ENCODE results near the gene CREB5. TPM values are rescaled to one million over a fixed set of nuclear protein-coding genes. Genes with fewer than 3 reads are reported as not detected.

The CREB5 gene
- total and polyA plus RNA-seq, 2 experiments from 2014 or later, result 2.4 to 4.4 TPM

DNA sequence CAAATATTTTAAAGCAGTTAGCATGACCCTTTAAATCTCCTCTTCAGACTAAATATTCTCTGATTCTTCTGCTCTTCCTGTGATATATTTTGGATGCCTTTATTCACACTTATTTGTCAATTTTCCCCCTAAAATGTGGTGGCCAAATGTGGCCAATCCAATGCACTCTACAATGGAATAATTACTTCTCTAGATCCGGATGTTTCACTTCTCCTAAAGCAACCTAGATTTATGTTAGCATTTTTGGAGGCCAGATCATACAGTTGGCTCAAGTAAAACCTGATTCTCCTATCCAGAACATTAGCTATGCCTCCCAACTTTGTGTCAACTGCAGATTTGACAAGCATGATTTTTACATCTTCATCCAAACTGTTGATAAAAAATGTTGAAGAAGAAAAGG lies 153.7 kb downstream of the CREB5 start:
- Histone ChIP-seq H3K9me2 (ENCODE audit: insufficient read depth) (peaks cover 9% of the 10 kb centered on the region; the same call in 1 of the 2 replicates), H2AFZ (no peak overlapping the region), H3F3A (replicated peaks; ENCODE audit: low read depth) (no peaks in the 10 kb centered on the region), H3K36me3 (ENCODE audit: insufficient read depth) (no peaks in the 10 kb centered on the region), H3K4me3 (no peak overlapping the region), H3K79me2 (replicated peaks; ENCODE audit: insufficient read depth) (no peaks in the 10 kb centered on the region), H3K27ac (ENCODE audit: low read depth) (no peak overlapping the region), H4K20me1 (replicated peaks; ENCODE audit: insufficient read depth) (no peaks in the 10 kb centered on the region), H3K27me3 (ENCODE audit: insufficient read depth) (no peaks in the 10 kb centered on the region), H3K4me1 (ENCODE audit: insufficient read depth) (no peaks in the 10 kb centered on the region), H3K4me2 (no peak overlapping the region)
- no peak for ATAC-seq
- H3K4me3 Mint-ChIP-seq, result no peak overlapping the region
- H3K27me3 Mint-ChIP-seq (ENCODE audit: insufficient read depth, low read depth, poor library complexity), result peaks cover 1% of the 10 kb centered on the region
- peaks cover 4% of the 10 kb centered on the region for H3K4me1 Mint-ChIP-seq
- no peak for DNase-seq (ENCODE audit: low spot score)
- TF ChIP-seq ZNF331 (CRISPR knock-in tag; IDR thresholded peaks at IDR 0.05; ENCODE audit: low read depth) (no peak), JUNB (IDR thresholded peaks at IDR 0.05; ENCODE audit: unreplicated experiment) (no peak), CREB1 (CRISPR knock-in tag; IDR thresholded peaks at IDR 0.05; ENCODE audit: low read depth) (no peak), ZNF462 (CRISPR knock-in tag; IDR thresholded peaks at IDR 0.05) (no peak), EZH2phosphoT487 (IDR thresholded peaks at IDR 0.05; ENCODE audit: unreplicated experiment) (no peak), STAT1 (IDR thresholded peaks at IDR 0.05; ENCODE audit: unreplicated experiment) (no peak), EZH2 (IDR thresholded peaks at IDR 0.05; ENCODE audit: low read depth, unreplicated experiment) (no peak), NANOG (IDR thresholded peaks at IDR 0.05; ENCODE audit: borderline replicate concordance) (no peak), ZNF114 (CRISPR knock-in tag; IDR thresholded peaks at IDR 0.05) (no peak), POLR2AphosphoS5 (IDR thresholded peaks at IDR 0.05; ENCODE audit: low read depth) (no peak)
- TF ChIP-seq, protein P1, sequence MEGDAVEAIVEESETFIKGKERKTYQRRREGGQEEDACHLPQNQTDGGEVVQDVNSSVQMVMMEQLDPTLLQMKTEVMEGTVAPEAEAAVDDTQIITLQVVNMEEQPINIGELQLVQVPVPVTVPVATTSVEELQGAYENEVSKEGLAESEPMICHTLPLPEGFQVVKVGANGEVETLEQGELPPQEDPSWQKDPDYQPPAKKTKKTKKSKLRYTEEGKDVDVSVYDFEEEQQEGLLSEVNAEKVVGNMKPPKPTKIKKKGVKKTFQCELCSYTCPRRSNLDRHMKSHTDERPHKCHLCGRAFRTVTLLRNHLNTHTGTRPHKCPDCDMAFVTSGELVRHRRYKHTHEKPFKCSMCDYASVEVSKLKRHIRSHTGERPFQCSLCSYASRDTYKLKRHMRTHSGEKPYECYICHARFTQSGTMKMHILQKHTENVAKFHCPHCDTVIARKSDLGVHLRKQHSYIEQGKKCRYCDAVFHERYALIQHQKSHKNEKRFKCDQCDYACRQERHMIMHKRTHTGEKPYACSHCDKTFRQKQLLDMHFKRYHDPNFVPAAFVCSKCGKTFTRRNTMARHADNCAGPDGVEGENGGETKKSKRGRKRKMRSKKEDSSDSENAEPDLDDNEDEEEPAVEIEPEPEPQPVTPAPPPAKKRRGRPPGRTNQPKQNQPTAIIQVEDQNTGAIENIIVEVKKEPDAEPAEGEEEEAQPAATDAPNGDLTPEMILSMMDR (conservative IDR thresholded peaks at IDR 0.05; ENCODE audit: low read depth in 2 of 2), result no peak
- TF ChIP-seq, protein P2, sequence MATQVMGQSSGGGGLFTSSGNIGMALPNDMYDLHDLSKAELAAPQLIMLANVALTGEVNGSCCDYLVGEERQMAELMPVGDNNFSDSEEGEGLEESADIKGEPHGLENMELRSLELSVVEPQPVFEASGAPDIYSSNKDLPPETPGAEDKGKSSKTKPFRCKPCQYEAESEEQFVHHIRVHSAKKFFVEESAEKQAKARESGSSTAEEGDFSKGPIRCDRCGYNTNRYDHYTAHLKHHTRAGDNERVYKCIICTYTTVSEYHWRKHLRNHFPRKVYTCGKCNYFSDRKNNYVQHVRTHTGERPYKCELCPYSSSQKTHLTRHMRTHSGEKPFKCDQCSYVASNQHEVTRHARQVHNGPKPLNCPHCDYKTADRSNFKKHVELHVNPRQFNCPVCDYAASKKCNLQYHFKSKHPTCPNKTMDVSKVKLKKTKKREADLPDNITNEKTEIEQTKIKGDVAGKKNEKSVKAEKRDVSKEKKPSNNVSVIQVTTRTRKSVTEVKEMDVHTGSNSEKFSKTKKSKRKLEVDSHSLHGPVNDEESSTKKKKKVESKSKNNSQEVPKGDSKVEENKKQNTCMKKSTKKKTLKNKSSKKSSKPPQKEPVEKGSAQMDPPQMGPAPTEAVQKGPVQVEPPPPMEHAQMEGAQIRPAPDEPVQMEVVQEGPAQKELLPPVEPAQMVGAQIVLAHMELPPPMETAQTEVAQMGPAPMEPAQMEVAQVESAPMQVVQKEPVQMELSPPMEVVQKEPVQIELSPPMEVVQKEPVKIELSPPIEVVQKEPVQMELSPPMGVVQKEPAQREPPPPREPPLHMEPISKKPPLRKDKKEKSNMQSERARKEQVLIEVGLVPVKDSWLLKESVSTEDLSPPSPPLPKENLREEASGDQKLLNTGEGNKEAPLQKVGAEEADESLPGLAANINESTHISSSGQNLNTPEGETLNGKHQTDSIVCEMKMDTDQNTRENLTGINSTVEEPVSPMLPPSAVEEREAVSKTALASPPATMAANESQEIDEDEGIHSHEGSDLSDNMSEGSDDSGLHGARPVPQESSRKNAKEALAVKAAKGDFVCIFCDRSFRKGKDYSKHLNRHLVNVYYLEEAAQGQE (IDR thresholded peaks at IDR 0.05; ENCODE audit: unreplicated experiment), result no peak
- TF ChIP-seq, protein P3, sequence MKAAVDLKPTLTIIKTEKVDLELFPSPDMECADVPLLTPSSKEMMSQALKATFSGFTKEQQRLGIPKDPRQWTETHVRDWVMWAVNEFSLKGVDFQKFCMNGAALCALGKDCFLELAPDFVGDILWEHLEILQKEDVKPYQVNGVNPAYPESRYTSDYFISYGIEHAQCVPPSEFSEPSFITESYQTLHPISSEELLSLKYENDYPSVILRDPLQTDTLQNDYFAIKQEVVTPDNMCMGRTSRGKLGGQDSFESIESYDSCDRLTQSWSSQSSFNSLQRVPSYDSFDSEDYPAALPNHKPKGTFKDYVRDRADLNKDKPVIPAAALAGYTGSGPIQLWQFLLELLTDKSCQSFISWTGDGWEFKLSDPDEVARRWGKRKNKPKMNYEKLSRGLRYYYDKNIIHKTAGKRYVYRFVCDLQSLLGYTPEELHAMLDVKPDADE (IDR thresholded peaks at IDR 0.05), result no peak
- H3K27ac Mint-ChIP-seq, result no peak overlapping the region
- no peaks in the 10 kb centered on the region for H3K36me3 Mint-ChIP-seq (ENCODE audit: low read depth)
- H3K9me3 Mint-ChIP-seq, result no peaks in the 10 kb centered on the region
